IPS-NIHi7 (cell line): Measurements from ENCODE around the gene SLC9A6.
"Not testable (repeated sequence)": the region's sequence is repeated elsewhere in the genome, so short reads cannot be mapped to it uniquely, and the experiment has no call there.

Experiments used
- DNase-seq: peaks from one replicate; pipeline ENCODE4 v3.0.0; 2012; ENCODE audit warnings: mixed read lengths; ENCODE audit errors: extremely low spot score

Gene SLC9A6

GRCh38 chrX:136029766-136030165 lies 44.5 kb downstream of the SLC9A6 start:
- no peak for DNase-seq

- no peak for DNase-seq
Observed at GRCh38 chrX:136030303-136031191, 45.3 kb downstream of the SLC9A6 start.

GRCh38 chrX:136031626-136032025 lies 46.4 kb downstream of the SLC9A6 start:
- no peak for DNase-seq

GRCh38 chrX:136032370-136032769 lies 47.1 kb downstream of the SLC9A6 start:
- no peak for DNase-seq

GRCh38 chrX:136034668-136035067 lies 49.4 kb downstream of the SLC9A6 start:
- DNase-seq, result no peak

GRCh38 chrX:136035663-136036062 lies 50.4 kb downstream of the SLC9A6 start:
- no peak for DNase-seq

GRCh38 chrX:136039485-136039884 lies 54.2 kb downstream of the SLC9A6 start:
- DNase-seq, result no peak

GRCh38 chrX:136039968-136040367 lies 54.7 kb downstream of the SLC9A6 start:
- DNase-seq, result no peak

- no peak for DNase-seq
Observed at GRCh38 chrX:136041254-136041812, 56.1 kb downstream of the SLC9A6 start.

- DNase-seq, result no peak
Observed at GRCh38 chrX:136045008-136045407, 59.8 kb downstream of the SLC9A6 start.

GRCh38 chrX:136046295-136047015 lies 61.2 kb downstream of the SLC9A6 start:
- no peak for DNase-seq

GRCh38 chrX:136047016-136047642 lies 61.9 kb downstream of the SLC9A6 start:
- DNase-seq, result no peak

- no peak for DNase-seq
Observed at GRCh38 chrX:136047969-136048368, 62.7 kb downstream of the SLC9A6 start.

GRCh38 chrX:136048446-136048845 lies 63.2 kb downstream of the SLC9A6 start:
- DNase-seq, result no peak

- DNase-seq, result no peak
Observed at GRCh38 chrX:136049608-136050007, 64.4 kb downstream of the SLC9A6 start.

- DNase-seq, result not testable (repeated sequence)
Observed at GRCh38 chrX:136050875-136051274, 65.6 kb downstream of the SLC9A6 start.

- DNase-seq, result no peak
Observed at GRCh38 chrX:136051611-136052010, 66.4 kb downstream of the SLC9A6 start.

GRCh38 chrX:136055651-136056221 lies 70.5 kb downstream of the SLC9A6 start:
- DNase-seq, result no peak

- DNase-seq, result no peak
Observed at GRCh38 chrX:136057567-136057966, 72.3 kb downstream of the SLC9A6 start.

- no peak for DNase-seq
Observed at GRCh38 chrX:136059350-136059749, 74.1 kb downstream of the SLC9A6 start.

- DNase-seq, result no peak
Observed at GRCh38 chrX:136061286-136061685, 76.1 kb downstream of the SLC9A6 start.

GRCh38 chrX:136061696-136062095 lies 76.5 kb downstream of the SLC9A6 start:
- DNase-seq, result no peak
